ENCODE results near the gene ARRB1. TPM values are rescaled to one million over a fixed set of nuclear protein-coding genes. Genes with fewer than 3 reads are reported as not detected.

Gene ARRB1
- polyA plus RNA-seq, 1 of the 3 experiments (the other 2 are of a cell fraction): 7.0 TPM

DNA sequence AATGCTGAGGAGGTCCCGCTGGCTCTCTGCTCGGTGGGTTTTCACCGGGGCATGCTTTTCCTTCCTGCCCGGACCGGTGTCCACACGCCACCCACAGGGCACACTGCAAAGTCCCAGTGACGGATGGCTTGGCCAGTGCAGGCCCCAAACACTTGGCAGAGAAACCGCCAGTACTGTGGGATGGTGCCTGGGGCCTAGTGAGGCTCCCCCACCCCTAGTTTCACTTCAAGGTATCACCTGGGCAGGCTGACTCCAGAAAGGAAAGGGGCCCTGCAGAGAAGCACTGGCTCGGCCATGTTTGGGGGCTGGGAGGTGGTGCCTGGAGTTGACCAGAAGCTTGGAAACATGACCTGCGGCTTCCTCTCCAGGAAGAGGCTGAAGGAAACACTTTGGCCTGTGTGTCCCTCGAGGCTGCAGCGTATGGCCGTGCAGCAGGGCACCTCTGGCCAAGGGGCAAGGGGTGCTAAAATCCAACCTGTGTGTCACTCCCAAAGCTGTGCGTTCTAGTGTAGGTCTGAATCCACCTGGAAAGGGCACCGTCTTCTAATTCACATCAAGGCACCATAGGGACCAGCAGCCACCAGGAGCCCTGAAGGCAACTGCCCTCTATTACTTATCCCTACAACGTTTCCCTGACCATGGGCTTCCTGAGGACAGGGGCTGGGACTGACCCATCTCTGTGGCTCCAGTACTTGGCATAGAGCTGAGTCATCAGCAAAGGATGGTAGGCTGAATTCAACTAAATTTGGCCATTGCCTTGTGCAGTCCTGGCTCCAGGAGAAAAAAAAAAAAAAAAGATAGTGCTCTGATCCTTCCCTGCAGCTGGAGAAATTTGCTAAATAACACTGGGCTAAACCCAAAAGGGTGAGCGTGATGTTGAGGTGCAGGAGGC lies 88.3 kb downstream of the ARRB1 start:
- no peaks in the 10 kb centered on the region for H3K9me2 ChIP-seq
- H2AFZ ChIP-seq (ENCODE audit: low read depth): no peak overlapping the region
- no peak overlapping the region for H3K4me2 ChIP-seq
- no peak overlapping the region for H3K9ac ChIP-seq
- no peak overlapping the region for H3K27ac ChIP-seq (ENCODE audit: low read depth in 2 of 2, low read length in 1 of 2)
- ChIA-PET CTCF (interaction anchor here (0.6 to 4.3 kb wide), 11 partner anchors 15 to 256 kb away, joined by 3 to 28 read pairs (median 4); partner anchors contain the start of gene TPBGL), POLR2A (no interaction called here)
- no peaks in the 10 kb centered on the region for H3K9me3 ChIP-seq
- no peaks in the 10 kb centered on the region for H3K79me2 ChIP-seq (ENCODE audit: insufficient read depth)
- H4K20me1 ChIP-seq (ENCODE audit: insufficient read depth): no peaks in the 10 kb centered on the region
- peaks cover 0 to 12% of the 10 kb centered on the region in 2 experiments; a peak in 1 of 4 replicates for H3K4me1 ChIP-seq (ENCODE audit: control insufficient read depth in 1 of 2, insufficient read depth in 2 of 2, low read depth in 1 of 2, low read length in 1 of 2)
- H3F3A ChIP-seq (replicated peaks; ENCODE audit: insufficient read depth): no peaks in the 10 kb centered on the region
- no peaks in the 10 kb centered on the region for H3K36me3 ChIP-seq (replicated peaks in 1 of 2; ENCODE audit: control insufficient read depth in 1 of 2, insufficient read depth in 2 of 2, low read length in 1 of 2)
- TF ChIP-seq RCOR1 (IDR thresholded peaks at IDR 0.05; ENCODE audit: low read length) (no peak), RAD21 (IDR thresholded peaks at IDR 0.05; ENCODE audit: low read length) (no peak), CTCF (IDR thresholded peaks at IDR 0.05) (no peak), TEAD4 (IDR thresholded peaks at IDR 0.05; ENCODE audit: borderline replicate concordance, insufficient read depth) (no peak), POLR2AphosphoS5 (IDR thresholded peaks at IDR 0.05; ENCODE audit: low read depth, low read length) (no peak), FOSL2 (IDR thresholded peaks at IDR 0.05; ENCODE audit: borderline replicate concordance, low read depth) (no peak)
- TF ChIP-seq, protein P1, sequence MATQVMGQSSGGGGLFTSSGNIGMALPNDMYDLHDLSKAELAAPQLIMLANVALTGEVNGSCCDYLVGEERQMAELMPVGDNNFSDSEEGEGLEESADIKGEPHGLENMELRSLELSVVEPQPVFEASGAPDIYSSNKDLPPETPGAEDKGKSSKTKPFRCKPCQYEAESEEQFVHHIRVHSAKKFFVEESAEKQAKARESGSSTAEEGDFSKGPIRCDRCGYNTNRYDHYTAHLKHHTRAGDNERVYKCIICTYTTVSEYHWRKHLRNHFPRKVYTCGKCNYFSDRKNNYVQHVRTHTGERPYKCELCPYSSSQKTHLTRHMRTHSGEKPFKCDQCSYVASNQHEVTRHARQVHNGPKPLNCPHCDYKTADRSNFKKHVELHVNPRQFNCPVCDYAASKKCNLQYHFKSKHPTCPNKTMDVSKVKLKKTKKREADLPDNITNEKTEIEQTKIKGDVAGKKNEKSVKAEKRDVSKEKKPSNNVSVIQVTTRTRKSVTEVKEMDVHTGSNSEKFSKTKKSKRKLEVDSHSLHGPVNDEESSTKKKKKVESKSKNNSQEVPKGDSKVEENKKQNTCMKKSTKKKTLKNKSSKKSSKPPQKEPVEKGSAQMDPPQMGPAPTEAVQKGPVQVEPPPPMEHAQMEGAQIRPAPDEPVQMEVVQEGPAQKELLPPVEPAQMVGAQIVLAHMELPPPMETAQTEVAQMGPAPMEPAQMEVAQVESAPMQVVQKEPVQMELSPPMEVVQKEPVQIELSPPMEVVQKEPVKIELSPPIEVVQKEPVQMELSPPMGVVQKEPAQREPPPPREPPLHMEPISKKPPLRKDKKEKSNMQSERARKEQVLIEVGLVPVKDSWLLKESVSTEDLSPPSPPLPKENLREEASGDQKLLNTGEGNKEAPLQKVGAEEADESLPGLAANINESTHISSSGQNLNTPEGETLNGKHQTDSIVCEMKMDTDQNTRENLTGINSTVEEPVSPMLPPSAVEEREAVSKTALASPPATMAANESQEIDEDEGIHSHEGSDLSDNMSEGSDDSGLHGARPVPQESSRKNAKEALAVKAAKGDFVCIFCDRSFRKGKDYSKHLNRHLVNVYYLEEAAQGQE (IDR thresholded peaks at IDR 0.05; ENCODE audit: low read depth, low read length): no peak
- H3K27me3 ChIP-seq (ENCODE audit: insufficient read depth): no peaks in the 10 kb centered on the region; the same call in 1 of the 2 replicates
- 86% methylated on average over 15 of the region's 17 CpGs for WGBS (ENCODE audit: low lambda C conversion rate)
- DNase-seq: no peak
- no peak overlapping the region for H3K4me3 ChIP-seq (ENCODE audit: low read depth in 2 of 2, low read length in 1 of 2)

DNA sequence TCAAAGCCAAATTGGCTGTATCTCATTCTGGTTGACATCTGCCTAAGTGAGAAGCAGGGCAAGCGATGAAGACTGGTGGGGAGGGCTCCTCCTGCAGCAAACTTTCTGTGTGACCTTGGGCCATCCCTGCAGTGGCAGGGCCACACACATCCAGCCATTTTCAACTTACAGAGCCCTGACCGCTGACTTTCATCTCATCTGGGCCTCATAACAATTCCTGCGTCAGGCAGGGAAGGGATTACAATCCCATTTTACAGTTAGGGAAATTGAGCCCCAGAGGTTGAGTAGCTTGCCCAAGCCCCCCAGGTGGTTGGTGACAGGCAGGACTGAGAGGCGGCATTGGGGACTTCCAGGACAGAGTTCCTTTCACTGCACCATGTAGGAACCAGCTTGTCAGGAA lies 89.0 kb downstream of the ARRB1 start:
- H3K27ac ChIP-seq (ENCODE audit: low read depth in 2 of 2, low read length in 1 of 2): no peak overlapping the region
- no peak overlapping the region for H3K4me2 ChIP-seq
- no peak overlapping the region for H2AFZ ChIP-seq (ENCODE audit: low read depth)
- no peaks in the 10 kb centered on the region for H3K36me3 ChIP-seq (replicated peaks in 1 of 2; ENCODE audit: control insufficient read depth in 1 of 2, insufficient read depth in 2 of 2, low read length in 1 of 2)
- DNase-seq: no peak
- no peaks in the 10 kb centered on the region for H4K20me1 ChIP-seq (ENCODE audit: insufficient read depth)
- CTCF ChIA-PET: interaction anchor here (1.3 to 4.3 kb wide), 6 partner anchors 14 to 239 kb away, joined by 3 to 28 read pairs (median 6); no protein-coding TSS in a partner anchor
- no peak for TF ChIP-seq GABPA (IDR thresholded peaks at IDR 0.05; ENCODE audit: low read depth)
- no peak for TF ChIP-seq EP300 (IDR thresholded peaks at IDR 0.05; ENCODE audit: borderline replicate concordance in 1 of 2, low read depth in 1 of 2, low read length in 1 of 2)
- TF ChIP-seq PBX3 (IDR thresholded peaks at IDR 0.05): no peak
- no peak for TF ChIP-seq FOSL2 (IDR thresholded peaks at IDR 0.05; ENCODE audit: borderline replicate concordance, low read depth)
- no peak for TF ChIP-seq NRF1 (IDR thresholded peaks at IDR 0.05; ENCODE audit: low read depth, low read length)
- no peak for TF ChIP-seq GATA2 (CRISPR knock-in tag; IDR thresholded peaks at IDR 0.05)
- no peak for TF ChIP-seq TAF1 (IDR thresholded peaks at IDR 0.05; ENCODE audit: borderline replicate concordance, low read depth, low read length)
- TF ChIP-seq EZH2phosphoT487 (IDR thresholded peaks at IDR 0.05; ENCODE audit: borderline replicate concordance, low read depth): no peak
- no peak for TF ChIP-seq TCF12 (IDR thresholded peaks at IDR 0.05)
- H3K79me2 ChIP-seq (ENCODE audit: insufficient read depth): no peaks in the 10 kb centered on the region
- H3K4me1 ChIP-seq (ENCODE audit: control insufficient read depth in 1 of 2, insufficient read depth in 2 of 2, low read depth in 1 of 2, low read length in 1 of 2): peaks cover 0 to 12% of the 10 kb centered on the region in 2 experiments; a peak in 1 of 4 replicates
- H3K4me3 ChIP-seq (ENCODE audit: low read depth in 2 of 2, low read length in 1 of 2): no peak overlapping the region
- no peaks in the 10 kb centered on the region for H3F3A ChIP-seq (replicated peaks; ENCODE audit: insufficient read depth)
- H3K9me2 ChIP-seq: no peaks in the 10 kb centered on the region
- H3K27me3 ChIP-seq (ENCODE audit: insufficient read depth): no peaks in the 10 kb centered on the region; the same call in 1 of the 2 replicates
- POLR2A ChIA-PET: no interaction called here
- WGBS (ENCODE audit: low lambda C conversion rate): 94% methylated on average over 2 of the region's 4 CpGs
- H3K9ac ChIP-seq: no peak overlapping the region
- H3K9me3 ChIP-seq: no peaks in the 10 kb centered on the region

Measured in SK-N-SH (cell line).